MM.1S (cell line): ENCODE results near the gene MRPL17.

Experiments used
- DNase-seq: peaks from one replicate; pipeline ENCODE4 v3.0.0-alpha.2; 2015
- H2AFZ ChIP-seq: fragments of 300-600 bp; sonication (generic); 2 replicates; pipeline ENCODE4 v1.6.0; 2016; ENCODE audit warnings: antibody characterized with exemption, low read length
- H3F3A ChIP-seq: fragments of 300-600 bp; sonication (generic); 2 replicates; pipeline ENCODE4 v1.6.1; 2016; ENCODE audit warnings: mild to moderate bottlenecking, antibody characterized with exemption, low read length, moderate library complexity, mixed read lengths; ENCODE audit not compliant: insufficient read depth
- H3K27ac ChIP-seq: fragments of 300-600 bp; sonication (generic); 2 replicates; pipeline ENCODE4 v1.5.1; 2016; ENCODE audit warnings: mild to moderate bottlenecking, low read length
- H3K27me3 ChIP-seq: fragments of 300-600 bp; sonication (generic); replicated peaks from 2 replicates; pipeline ENCODE4 v1.6.0; 2016; ENCODE audit warnings: low read length; ENCODE audit not compliant: insufficient read depth
- H3K36me3 ChIP-seq: fragments of 300-600 bp; sonication (generic); replicated peaks from 2 replicates; pipeline ENCODE4 v1.6.1; 2016; ENCODE audit warnings: mild to moderate bottlenecking, low read length, mixed read lengths; ENCODE audit not compliant: insufficient read depth
- H3K4me1 ChIP-seq: fragments of 300-600 bp; sonication (generic); 2 replicates; pipeline ENCODE4 v1.6.1; 2016; ENCODE audit warnings: low read length, mixed read lengths
- H3K4me2 ChIP-seq: fragments of 300-600 bp; sonication (generic); 2 replicates; pipeline ENCODE4 v1.6.0; 2016; ENCODE audit warnings: low read depth, low read length
- H3K4me3 ChIP-seq: fragments of 300-600 bp; sonication (generic); 2 replicates; pipeline ENCODE4 v1.5.1; 2016; ENCODE audit warnings: low read length, mixed read lengths
- H3K79me2 ChIP-seq: fragments of 300-600 bp; sonication (generic); 2 replicates; pipeline ENCODE4 v1.6.1; 2016; ENCODE audit warnings: mixed run types, low read length, mixed read lengths
- H3K9ac ChIP-seq: fragments of 300-600 bp; sonication (generic); 2 replicates; pipeline ENCODE4 v1.6.1; 2016; ENCODE audit warnings: low read length, mixed read lengths
- H3K9me2 ChIP-seq: fragments of 300-600 bp; sonication (generic); replicated peaks from 2 replicates; pipeline ENCODE4 v1.6.1; 2016; ENCODE audit warnings: mild to moderate bottlenecking, low read length, mixed read lengths; ENCODE audit not compliant: insufficient read depth
- H3K9me3 ChIP-seq: fragments of 300-600 bp; sonication (generic); replicated peaks from 2 replicates; pipeline ENCODE4 v1.6.1; 2016; ENCODE audit warnings: mild to moderate bottlenecking, low read length, mixed read lengths; ENCODE audit not compliant: insufficient read depth
- H4K20me1 ChIP-seq: fragments of 300-600 bp; sonication (generic); 2 replicates; pipeline ENCODE4 v1.6.1; 2016; ENCODE audit warnings: mild to moderate bottlenecking, low read length, moderate library complexity, mixed read lengths; ENCODE audit not compliant: insufficient read depth
- CTCF ChIP-seq: fragments of 300-600 bp; sonication (generic); IDR thresholded peaks from 2 replicates; pipeline ENCODE4 v1.5.1; 2016; ENCODE audit warnings: antibody characterized with exemption, low read length, mixed read lengths
- EZH2 ChIP-seq: fragments of 300-600 bp; sonication (generic); optimal IDR thresholded peaks from 2 replicates; pipeline ENCODE3; 2017; ENCODE audit warnings: low read depth, mild to moderate bottlenecking, antibody characterized with exemption, low read length, mixed read lengths
- EZH2phosphoT487 ChIP-seq: fragments of 300-600 bp; sonication (generic); IDR thresholded peaks from 2 replicates; pipeline ENCODE4 v1.6.1; 2018; ENCODE audit warnings: antibody characterized with exemption, low read length

The MRPL17 gene

GRCh38 chr11:6640985-6641701 is 42.0 kb downstream of the MRPL17 start:
- no peak overlapping the region for H3K9ac ChIP-seq
- H3K36me3 ChIP-seq = no peaks in the 10 kb centered on the region
- DNase-seq = no peak
- H3K9me2 ChIP-seq = no peaks in the 10 kb centered on the region
- no peak for TF ChIP-seq EZH2phosphoT487
- no peak for TF ChIP-seq CTCF
- no peak for TF ChIP-seq EZH2
- no peaks in the 10 kb centered on the region for H3K4me1 ChIP-seq
- H3K27me3 ChIP-seq = no peaks in the 10 kb centered on the region
- no peak overlapping the region for H3K4me2 ChIP-seq
- no peak overlapping the region for H3K27ac ChIP-seq
- H3K79me2 ChIP-seq = no peaks in the 10 kb centered on the region
- no peaks in the 10 kb centered on the region for H3F3A ChIP-seq
- no peak overlapping the region for H2AFZ ChIP-seq
- H3K4me3 ChIP-seq = no peak overlapping the region
- no peaks in the 10 kb centered on the region for H3K9me3 ChIP-seq
- H4K20me1 ChIP-seq = no peaks in the 10 kb centered on the region

- no peaks in the 10 kb centered on the region for H3F3A ChIP-seq
- no peak overlapping the region for H3K9ac ChIP-seq
- H3K9me3 ChIP-seq = no peaks in the 10 kb centered on the region
- no peak overlapping the region for H3K4me3 ChIP-seq
- no peak overlapping the region for H2AFZ ChIP-seq
- no peaks in the 10 kb centered on the region for H3K79me2 ChIP-seq
- no peaks in the 10 kb centered on the region for H3K36me3 ChIP-seq
- no peak for DNase-seq
- no peak overlapping the region for H3K4me2 ChIP-seq
- no peaks in the 10 kb centered on the region for H3K9me2 ChIP-seq
- no peak for TF ChIP-seq CTCF
- no peak for TF ChIP-seq EZH2phosphoT487
- TF ChIP-seq EZH2 = no peak
- no peak overlapping the region for H3K27ac ChIP-seq
- no peaks in the 10 kb centered on the region for H3K4me1 ChIP-seq
- no peaks in the 10 kb centered on the region for H4K20me1 ChIP-seq
- no peaks in the 10 kb centered on the region for H3K27me3 ChIP-seq
These were observed 42.8 kb downstream of the MRPL17 start for GRCh38 chr11:6640036-6640984.

GRCh38 chr11:6638429-6638828 is 44.7 kb downstream of the MRPL17 start:
- Histone ChIP-seq H3K9me2 (no peaks in the 10 kb centered on the region), H3K27me3 (no peaks in the 10 kb centered on the region), H3K4me1 (no peaks in the 10 kb centered on the region), H3F3A (no peaks in the 10 kb centered on the region), H3K9me3 (no peaks in the 10 kb centered on the region), H3K4me3 (no peak overlapping the region), H2AFZ (no peak overlapping the region), H3K36me3 (no peaks in the 10 kb centered on the region), H3K9ac (no peak overlapping the region), H3K27ac (no peak overlapping the region), H4K20me1 (no peaks in the 10 kb centered on the region), H3K4me2 (no peak overlapping the region), H3K79me2 (no peaks in the 10 kb centered on the region)
- no peak for TF ChIP-seq EZH2phosphoT487
- TF ChIP-seq CTCF = no peak
- TF ChIP-seq EZH2 = no peak
- no peak for DNase-seq
